ENCODE results near the gene YY1AP1.
"Not testable (repeated sequence)": the region's sequence is repeated elsewhere in the genome, so short reads cannot be mapped to it uniquely, and the experiment has no call there.

YY1AP1 gene

GRCh38 chr1:155645034-155645598 is 43.5 kb downstream of the YY1AP1 start:
- no peak for DNase-seq (ENCODE audit: low read depth)

GRCh38 chr1:155643230-155643629 is 45.3 kb downstream of the YY1AP1 start:
- no peak for DNase-seq (ENCODE audit: low read depth)

GRCh38 chr1:155642559-155643180 is 45.9 kb downstream of the YY1AP1 start:
- DNase-seq (ENCODE audit: low read depth), result not testable (repeated sequence)

- DNase-seq (ENCODE audit: low read depth), result no peak
Measured at GRCh38 chr1:155640367-155640766, 48.2 kb downstream of the YY1AP1 start.

- DNase-seq (ENCODE audit: low read depth), result no peak
Measured at GRCh38 chr1:155636397-155637153, 52.0 kb downstream of the YY1AP1 start.

GRCh38 chr1:155626428-155626827 is 62.1 kb downstream of the YY1AP1 start:
- not testable (repeated sequence) for DNase-seq (ENCODE audit: low read depth)

- DNase-seq (ENCODE audit: low read depth), result no peak
Measured at GRCh38 chr1:155623357-155623756, 65.2 kb downstream of the YY1AP1 start.

GRCh38 chr1:155622191-155622590 is 66.4 kb downstream of the YY1AP1 start:
- DNase-seq (ENCODE audit: low read depth), result no peak

GRCh38 chr1:155613226-155613625 is 75.3 kb downstream of the YY1AP1 start:
- DNase-seq (ENCODE audit: low read depth), result not testable (repeated sequence)

- DNase-seq (ENCODE audit: low read depth), result not testable (repeated sequence)
Measured at GRCh38 chr1:155610257-155610647, 78.3 kb downstream of the YY1AP1 start.

- DNase-seq (ENCODE audit: low read depth), result peak; percentile 97
Measured at GRCh38 chr1:155609515-155610256, 78.9 kb downstream of the YY1AP1 start, which contains the start of gene MSTO1. Gene MSTO1 (plus strand): TSS chr1:155610218. CDS start chr1:155610249, 31 bp downstream.
